Measurements from ENCODE around the gene PAX6.

Gene PAX6

DNA sequence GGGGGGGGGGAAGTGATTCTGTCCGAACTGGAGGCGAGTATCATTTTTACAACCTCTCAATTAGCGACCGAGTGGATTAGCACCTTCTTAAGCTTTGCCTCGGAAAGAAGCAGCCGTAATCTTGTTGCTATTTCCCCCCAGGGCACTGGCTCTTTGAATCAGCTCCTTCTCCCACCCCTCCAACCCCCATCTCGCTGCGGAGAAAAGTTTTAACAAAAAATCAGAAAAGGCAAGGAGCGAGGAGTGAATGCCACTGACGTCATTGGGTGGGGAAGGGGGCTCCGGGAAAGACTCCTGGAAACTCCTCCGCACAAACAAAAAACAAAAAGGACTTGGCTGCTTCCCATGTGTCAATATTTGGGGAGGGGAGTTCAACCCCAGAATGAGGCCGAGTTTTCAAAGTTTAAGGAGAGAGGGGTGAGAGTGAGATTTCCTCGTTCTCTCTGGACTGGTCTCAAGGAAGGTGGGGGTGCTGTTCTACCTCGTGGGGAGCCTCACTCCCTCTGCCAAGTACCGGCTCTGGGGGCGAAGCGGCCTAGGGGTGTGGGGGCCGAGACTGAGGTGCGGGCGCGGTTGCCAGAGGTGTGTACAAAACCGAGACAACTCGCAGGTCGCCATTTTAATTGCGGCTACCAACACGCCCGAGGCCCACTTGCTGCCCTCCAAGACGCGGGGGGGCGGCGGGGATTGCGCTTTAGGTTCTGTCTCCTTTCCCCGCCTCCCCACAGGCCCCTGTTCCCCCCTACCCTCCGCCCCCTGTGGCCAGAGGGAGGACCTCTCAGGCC, 2.5 kb upstream of the PAX6 start:
- no peak for DNase-seq (ENCODE audit: extremely low spot score)
- ChIA-PET CTCF (interaction anchor here (0.9 to 1.0 kb wide), 2 partner anchors 13 to 57 kb away, joined by 3 read pairs; no protein-coding TSS in a partner anchor), POLR2A (interaction anchor here (1.0 to 1.9 kb wide), 3 partner anchors 28 to 444 kb away, joined by 3 to 5 read pairs (median 3); partner anchors contain the start of genes DCDC1 and DNAJC24)

DNA sequence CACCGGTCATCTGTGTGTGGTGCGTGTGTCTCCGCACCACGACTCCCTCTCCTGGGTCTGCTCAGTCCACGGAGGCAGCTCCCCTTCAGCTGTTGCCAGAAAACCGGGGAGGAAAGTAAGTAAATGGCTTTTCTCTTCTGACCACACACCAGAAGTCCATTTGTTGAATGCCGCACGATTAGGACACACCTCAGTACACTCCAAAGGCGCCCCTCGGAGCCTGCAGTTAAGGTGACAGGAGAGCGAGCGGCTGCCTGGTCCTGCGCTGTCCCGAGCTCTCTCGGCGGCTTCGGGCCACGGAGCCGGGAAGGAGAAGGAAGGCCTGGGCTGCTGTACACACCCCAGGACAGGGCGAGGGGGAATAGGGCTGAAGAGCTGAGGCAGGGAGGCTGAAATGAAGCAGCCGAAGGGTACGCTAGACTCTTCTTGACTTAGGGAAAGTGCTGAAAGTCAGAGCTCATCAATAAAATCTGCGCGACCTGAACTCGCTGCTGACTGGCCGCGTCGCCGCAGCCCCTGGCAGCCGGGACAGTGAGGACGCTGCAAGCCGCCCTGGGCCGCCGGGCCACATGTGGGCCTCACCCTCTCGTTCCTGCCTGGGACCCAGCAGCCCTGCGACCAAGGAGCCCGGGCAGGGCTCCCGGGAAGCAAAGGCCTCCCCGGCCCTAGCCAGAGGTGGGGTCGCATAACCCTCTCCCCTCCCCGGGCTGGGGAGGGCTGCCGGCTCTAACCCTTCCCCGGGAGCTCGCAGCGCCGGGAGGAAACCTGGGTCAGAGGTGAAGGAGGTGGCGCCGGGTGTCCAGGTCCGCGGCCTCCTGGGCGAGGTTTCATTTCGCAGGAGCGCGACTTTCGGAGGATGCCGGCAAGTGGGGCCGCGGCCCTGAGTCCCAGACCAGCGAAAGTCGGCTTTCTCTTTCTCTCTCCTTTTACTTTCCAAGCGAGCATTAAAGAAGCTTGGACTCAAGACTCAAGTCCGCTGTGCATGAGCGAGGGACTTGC, 1.6 kb upstream of the PAX6 start:
- peak; percentile 20 for DNase-seq (ENCODE audit: extremely low spot score)
- TF ChIP-seq CTBP1 (IDR thresholded peaks at IDR 0.05; ENCODE audit: borderline replicate concordance) = no peak
- TF ChIP-seq TARDBP (IDR thresholded peaks at IDR 0.05) = no peak
- TF ChIP-seq FOXK2 (IDR thresholded peaks at IDR 0.05) = no peak
- TF ChIP-seq L3MBTL2 (conservative IDR thresholded peaks at IDR 0.05) = no peak
- ChIA-PET POLR2A (interaction anchor here (0.8 to 1.9 kb wide), 5 partner anchors 27 to 443 kb away, joined by 3 to 5 read pairs (median 3); partner anchors contain the start of genes DCDC1 and DNAJC24), CTCF (interaction anchor here (0.9 to 1.0 kb wide), 2 partner anchors 12 to 58 kb away, joined by 3 read pairs; no protein-coding TSS in a partner anchor)

More for the DNA sequence above, 2.5 kb upstream of the PAX6 start:
- TF ChIP-seq ELF4 (IDR thresholded peaks at IDR 0.05) (no peak), SUZ12 (IDR thresholded peaks at IDR 0.05) (no peak), TARDBP (IDR thresholded peaks at IDR 0.05) (no peak), HDGF (IDR thresholded peaks at IDR 0.05; ENCODE audit: borderline replicate concordance) (no peak), BHLHE40 (IDR thresholded peaks at IDR 0.05; ENCODE audit: borderline replicate concordance) (no peak), ARNT (IDR thresholded peaks at IDR 0.05) (no peak), CTBP1 (IDR thresholded peaks at IDR 0.05; ENCODE audit: borderline replicate concordance) (no peak), SP1 (IDR thresholded peaks at IDR 0.05) (no peak), ZNF384 (IDR thresholded peaks at IDR 0.05) (no peak), FOXK2 (IDR thresholded peaks at IDR 0.05) (no peak), LEF1 (IDR thresholded peaks at IDR 0.05; ENCODE audit: borderline replicate concordance) (no peak), NFRKB (IDR thresholded peaks at IDR 0.05) (no peak), FOXA1 (IDR thresholded peaks at IDR 0.05) (no peak), FOXM1 (IDR thresholded peaks at IDR 0.05; ENCODE audit: borderline replicate concordance) (no peak), L3MBTL2 (conservative IDR thresholded peaks at IDR 0.05) (no peak)
- TF ChIP-seq, protein P1, sequence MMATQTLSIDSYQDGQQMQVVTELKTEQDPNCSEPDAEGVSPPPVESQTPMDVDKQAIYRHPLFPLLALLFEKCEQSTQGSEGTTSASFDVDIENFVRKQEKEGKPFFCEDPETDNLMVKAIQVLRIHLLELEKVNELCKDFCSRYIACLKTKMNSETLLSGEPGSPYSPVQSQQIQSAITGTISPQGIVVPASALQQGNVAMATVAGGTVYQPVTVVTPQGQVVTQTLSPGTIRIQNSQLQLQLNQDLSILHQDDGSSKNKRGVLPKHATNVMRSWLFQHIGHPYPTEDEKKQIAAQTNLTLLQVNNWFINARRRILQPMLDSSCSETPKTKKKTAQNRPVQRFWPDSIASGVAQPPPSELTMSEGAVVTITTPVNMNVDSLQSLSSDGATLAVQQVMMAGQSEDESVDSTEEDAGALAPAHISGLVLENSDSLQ (IDR thresholded peaks at IDR 0.05) = no peak

DNA sequence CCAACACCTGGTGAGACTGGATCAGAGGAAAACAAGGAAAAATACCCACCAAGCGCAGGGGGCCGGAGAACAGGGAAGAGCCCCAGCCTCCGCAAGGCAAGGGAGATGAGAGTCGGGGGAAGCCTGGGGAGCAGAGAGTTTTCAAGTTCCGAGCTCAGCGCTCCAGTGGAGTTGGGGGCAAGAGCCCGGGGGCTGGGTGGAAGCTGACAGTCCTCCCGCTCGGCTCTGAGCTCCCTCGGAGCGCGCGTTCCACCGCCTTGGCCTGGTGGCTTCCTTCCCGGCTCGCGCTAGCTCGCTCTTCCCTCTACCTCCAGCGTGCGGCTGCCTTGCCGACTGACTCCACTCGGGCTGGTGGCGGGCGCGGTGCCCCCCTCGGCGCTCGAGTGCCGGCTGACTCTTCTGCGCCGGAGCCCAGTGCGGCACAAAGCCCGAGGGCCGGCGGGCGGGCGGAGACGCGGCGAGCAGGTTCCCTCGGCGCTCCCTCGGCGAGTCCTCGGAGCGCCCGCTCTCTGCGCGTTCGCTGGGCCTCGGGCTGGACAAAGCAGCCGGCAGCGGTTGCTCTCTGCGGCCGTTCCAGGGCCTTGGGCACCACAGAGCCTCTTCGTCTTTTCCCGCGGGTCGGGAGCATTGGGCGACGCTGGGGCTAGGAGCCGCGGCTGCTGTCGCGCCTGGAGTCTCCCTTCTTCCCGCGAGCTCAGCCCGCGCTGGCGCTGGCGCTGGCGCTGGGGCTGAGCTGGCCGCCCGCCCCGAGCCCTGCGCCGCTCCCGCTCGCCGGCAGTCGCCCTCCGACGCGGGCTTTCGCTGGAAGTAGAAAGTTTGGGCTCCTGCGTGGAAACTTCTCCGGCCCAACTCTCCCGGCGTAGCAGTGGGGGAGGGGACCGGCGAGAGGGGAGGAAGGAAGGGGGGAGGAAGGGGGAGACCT, 1.0 kb downstream of the PAX6 start:
- POLR2A ChIA-PET = interaction anchor here (1.5 kb wide), 1 partner anchor 9 kb away, joined by 3 read pairs; no protein-coding TSS in a partner anchor
- DNase-seq (ENCODE audit: extremely low spot score) = peak; percentile 40
- TF ChIP-seq LEF1 (IDR thresholded peaks at IDR 0.05; ENCODE audit: borderline replicate concordance) (no peak), ELF4 (IDR thresholded peaks at IDR 0.05) (no peak), NFRKB (IDR thresholded peaks at IDR 0.05) (no peak), L3MBTL2 (conservative IDR thresholded peaks at IDR 0.05) (no peak), CTBP1 (IDR thresholded peaks at IDR 0.05; ENCODE audit: borderline replicate concordance) (no peak), SP1 (IDR thresholded peaks at IDR 0.05) (no peak), FOXM1 (IDR thresholded peaks at IDR 0.05; ENCODE audit: borderline replicate concordance) (no peak)
- TF ChIP-seq, protein P1 (IDR thresholded peaks at IDR 0.05) = no peak
- CTCF ChIA-PET = interaction anchor here (1.6 kb wide), 1 partner anchor 366 kb away, joined by 4 read pairs; no protein-coding TSS in a partner anchor

DNA sequence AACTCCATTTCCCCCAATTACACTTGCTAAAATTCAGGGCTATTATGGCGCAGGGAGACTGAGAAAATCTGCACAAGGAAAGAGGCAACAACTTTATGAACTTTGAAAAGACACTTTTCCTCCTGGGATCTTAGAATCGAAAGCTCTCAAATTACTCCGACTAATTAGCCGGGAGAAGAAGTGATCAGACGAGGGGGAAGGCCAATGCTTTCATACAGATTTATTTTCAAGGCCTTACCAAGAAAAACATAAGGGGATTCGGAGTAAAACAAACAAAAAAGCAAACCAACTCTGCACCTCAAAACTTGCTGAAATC, 1.6 kb downstream of the PAX6 start:
- DNase-seq (ENCODE audit: extremely low spot score) = no peak
- CTCF ChIA-PET = interaction anchor here (1.6 kb wide), 1 partner anchor 366 kb away, joined by 4 read pairs; no protein-coding TSS in a partner anchor

More for the DNA sequence above, 1.6 kb downstream of the PAX6 start:
- POLR2A ChIA-PET = interaction anchor here (1.5 kb wide), 1 partner anchor 9 kb away, joined by 3 read pairs; no protein-coding TSS in a partner anchor
- no peak for TF ChIP-seq FOXA1 (IDR thresholded peaks at IDR 0.05)
- TF ChIP-seq SP1 (IDR thresholded peaks at IDR 0.05) = no peak
- no peak for TF ChIP-seq NFRKB (IDR thresholded peaks at IDR 0.05)
- no peak for TF ChIP-seq SUZ12 (IDR thresholded peaks at IDR 0.05)
- TF ChIP-seq FOXM1 (IDR thresholded peaks at IDR 0.05; ENCODE audit: borderline replicate concordance) = no peak
- no peak for TF ChIP-seq L3MBTL2 (conservative IDR thresholded peaks at IDR 0.05)
- TF ChIP-seq BHLHE40 (IDR thresholded peaks at IDR 0.05; ENCODE audit: borderline replicate concordance) = no peak
- TF ChIP-seq CTBP1 (IDR thresholded peaks at IDR 0.05; ENCODE audit: borderline replicate concordance) = no peak
- no peak for TF ChIP-seq FOXK2 (IDR thresholded peaks at IDR 0.05)
- TF ChIP-seq ARNT (IDR thresholded peaks at IDR 0.05) = no peak
- TF ChIP-seq LEF1 (IDR thresholded peaks at IDR 0.05; ENCODE audit: borderline replicate concordance) = no peak
- no peak for TF ChIP-seq ZNF384 (IDR thresholded peaks at IDR 0.05)
- TF ChIP-seq ELF4 (IDR thresholded peaks at IDR 0.05) = no peak
- TF ChIP-seq, protein P1 (IDR thresholded peaks at IDR 0.05) = no peak
- no peak for TF ChIP-seq TARDBP (IDR thresholded peaks at IDR 0.05)
- no peak for TF ChIP-seq HDGF (IDR thresholded peaks at IDR 0.05; ENCODE audit: borderline replicate concordance)
